Heart left ventricle (tissue), 13 donors: ENCODE data around the gene CNKSR3.

Experiments used
- CTCF ChIP-seq, 12 donors: fragments of 200-600 bp; sonication (generic) in 4 of 12; IDR thresholded peaks; one replicate each; pipeline versions ENCODE4 v1.5.0 to v1.8.0; 2018 to 2022; ENCODE audit warnings: antibody characterized with exemption in 12 of 12, mild to moderate bottlenecking in 5 of 12
- POLR2A ChIP-seq, 2 donors: fragments of 450-650 bp; IDR thresholded peaks; one replicate each; pipeline ENCODE4 v1.6.1; 2017; ENCODE audit warnings: antibody characterized with exemption in 2 of 2, mild to moderate bottlenecking in 2 of 2, moderate library complexity in 2 of 2
- donor health status: ischemic (EF 13 %, LVEDD 7.1; RV severe dilation, severe dysfunction).
- donor health status: DM: no; HTN: yes; CAD: no.
- donor health status: DM: no; HTN: no; CAD: no.
- donor health status: ischemic (EF 25% LVEDD 6.9; RV normal size, moderate dysfunction).
- donor health status: ischemic (EF 25% LVEDD 5.7; RV mildly dilated, moderate dysfunction).
- donor health status: ischemic (EF 35%, LVEDD 5.7; RV mildly dilated, moderate dysfunction).
- donor health status: nonischemic (EF 11% LVEDD 7.7; RV severe dilation, severe dysfunction).
- donor health status: DM: yes; HTN: yes; CAD: no.
- donor health status: PGD.
- donor health status: ischemic (EF 29% LVEDD 5.4; RV normal size, mild dysfunction).
- donor health status: nonischemic (EF 23%, LVEDD 6.1; RV moderate dilation, normal function).

DNA sequence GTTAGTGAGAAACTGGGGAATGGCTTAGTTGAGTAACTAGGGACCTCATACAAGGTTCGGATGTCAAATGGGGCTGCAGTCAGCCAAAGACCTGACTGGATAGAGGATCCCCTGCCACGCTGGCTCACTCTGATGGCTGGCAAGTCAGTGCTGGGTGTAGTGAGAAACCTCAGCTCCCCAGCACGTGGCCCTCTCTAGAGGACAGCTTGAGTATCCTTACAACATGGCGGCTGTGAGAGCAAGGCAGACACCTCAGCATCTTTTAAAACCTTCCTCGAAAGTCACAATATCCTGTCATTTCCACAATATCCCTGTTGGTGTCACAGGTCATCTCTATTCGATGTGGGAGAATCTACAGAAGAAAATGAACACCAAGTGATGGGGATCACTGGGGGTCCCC is 127.2 kb downstream of the CNKSR3 start:
- TF ChIP-seq POLR2A (IDR thresholded peaks at IDR 0.05) (no peak), CTCF (IDR thresholded peaks at IDR 0.05) (no peak)
